OCI-LY1 (cell line): ENCODE data around the gene CENPC.

ENCODE experiments used
- CTCF ChIP-seq: fragments of 200-600 bp; sonication (generic), shearing (Covaris generic); IDR thresholded peaks from 2 replicates; pipeline ENCODE4 v1.5.1; 2017; ENCODE audit warnings: mild to moderate bottlenecking, antibody characterized with exemption, low read length, moderate library complexity, mixed read lengths
- EZH2 ChIP-seq: fragments of 200-600 bp; sonication (generic), shearing (Covaris generic); IDR thresholded peaks from 2 replicates; pipeline ENCODE4 v1.8.0; 2017; ENCODE audit warnings: borderline replicate concordance, mixed run types, mild to moderate bottlenecking, antibody characterized with exemption, low read length, moderate library complexity, mixed read lengths

- TF ChIP-seq CTCF (no peak), EZH2 (no peak)
These were observed 106.3 kb downstream of the CENPC start for GRCh38 chr4:67438975-67439374.
